Gastroesophageal sphincter (tissue), 4 donors: ENCODE results near the gene SNX9. TPM values are rescaled to one million over a fixed set of nuclear protein-coding genes. Genes with fewer than 3 reads are reported as not detected.

Experiments used
- ATAC-seq: fragments of 150-250 bp; one replicate; pipeline ENCODE4 v1.9.1; 2016; ENCODE audit warnings: mild to moderate bottlenecking, moderate library complexity
- H3K27ac ChIP-seq, 4 donors: fragments of 200-600 bp; sonication (generic) in 3 of 4; 1 replicate in 3 of 4; 2 replicates in 1 of 4; pipeline ENCODE4 v1.5.1; 2016 to 2019
- H3K27me3 ChIP-seq: fragments of 200-600 bp; sonication (generic); one replicate; pipeline ENCODE4 v1.5.1; 2019
- H3K36me3 ChIP-seq, 2 donors: fragments of 200-600 bp; sonication (generic); one replicate each; pipeline ENCODE4 v1.5.1; 2019; ENCODE audit warnings: control low read depth in 1 of 2
- H3K4me1 ChIP-seq, 3 donors: fragments of 200-600 bp; sonication (generic); 1 replicate in 2 of 3; 2 replicates in 1 of 3; pipeline ENCODE4 v1.5.1; 2016 to 2019; ENCODE audit warnings: control low read depth in 2 of 3
- H3K4me3 ChIP-seq, 2 donors: fragments of 200-600 bp; sonication (generic); one replicate each; pipeline ENCODE4 v1.5.1; 2019; ENCODE audit warnings: mild to moderate bottlenecking in 1 of 2, moderate library complexity in 1 of 2
- H3K9me3 ChIP-seq, 3 donors: fragments of 200-600 bp; sonication (generic); one replicate each; pipeline ENCODE4 v1.5.1; 2017 to 2019; ENCODE audit warnings: control low read depth in 2 of 3
- CTCF ChIP-seq, 4 experiments: fragments of 200-600 bp in 2 of 4; fragments of 450-650 bp in 2 of 4; sonication (generic) in 1 of 4; IDR thresholded peaks; one replicate each; pipeline ENCODE4 v1.5.1; 2017 to 2019; ENCODE audit warnings: antibody characterized with exemption in 4 of 4, mild to moderate bottlenecking in 2 of 4, moderate library complexity in 2 of 4
- EP300 ChIP-seq: sonication (generic); formaldehyde crosslinking; IDR thresholded peaks from one replicate; pipeline ENCODE4 v1.6.1; 2017; ENCODE audit warnings: antibody characterized with exemption, mild to moderate bottlenecking
- POLR2A ChIP-seq, 2 donors: fragments of 450-650 bp; IDR thresholded peaks; one replicate each; pipeline ENCODE4 v1.6.1; 2017; ENCODE audit warnings: antibody characterized with exemption in 2 of 2, mild to moderate bottlenecking in 2 of 2, moderate library complexity in 1 of 2
- POLR2AphosphoS5 ChIP-seq: sonication (generic); formaldehyde crosslinking; IDR thresholded peaks from one replicate; pipeline ENCODE4 v1.6.1; 2017; ENCODE audit warnings: antibody characterized with exemption
- WGBS, 2 donors: methylation state at CpG; one replicate each; pipeline ENCODE4 v1.1.5; 2018; ENCODE audit warnings: low coverage in 1 of 2; 5-methylcytosine and 5-hydroxymethylcytosine counted together
- total RNA-seq, 4 donors: library from RNA; depleted of rRNA; stranded (reverse); fragments of >200 nt; gene quantifications; one replicate each; pipeline ENCODE4 v1.1.0, GENCODE V29; 2016

Gene SNX9
- total RNA-seq, 4 donors from 2014 or later, result 68.3 to 101 (median 85.0) TPM

DNA sequence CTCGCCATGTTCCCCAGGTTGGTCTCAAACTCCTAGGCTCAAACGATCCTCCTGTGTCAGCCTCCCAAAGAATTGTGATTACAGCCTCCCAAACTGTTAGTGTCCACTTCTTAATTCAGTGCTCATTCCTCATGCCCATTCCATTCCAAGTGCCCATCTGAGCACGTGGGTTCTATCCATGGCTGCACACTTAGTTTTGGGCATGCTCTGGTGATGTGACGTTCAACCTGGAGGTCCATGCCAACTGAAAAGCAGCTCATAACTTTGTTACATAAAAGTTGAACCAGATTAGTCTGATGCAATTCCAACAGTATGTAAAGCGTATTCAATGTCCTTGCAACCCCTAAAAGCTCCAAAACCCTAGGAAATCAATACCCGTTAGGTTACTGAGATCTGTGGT, 11.5 kb downstream of the SNX9 start:
- Histone ChIP-seq H3K27ac (no peak overlapping the region), H3K4me3 (no peak overlapping the region), H3K9me3 (no peaks in the 10 kb centered on the region), H3K36me3 (no peaks in the 10 kb centered on the region), H3K4me1 (peaks cover 7 to 81% (median 19%) of the 10 kb centered on the region in 3 donors), H3K27me3 (no peaks in the 10 kb centered on the region)
- TF ChIP-seq POLR2AphosphoS5 (no peak), EP300 (no peak), POLR2A (IDR thresholded peaks at IDR 0.05) (no peak), CTCF (IDR thresholded peaks at IDR 0.05) (no peak)
- 82 to 90% methylated on average over 3 to 5 of the region's 6 CpGs for whole genome bisulfite sequencing, 2 donors
- no peak for ATAC-seq

GRCh38 chr6:157838718-157839430, 15.8 kb downstream of the SNX9 start:
- H3K9me3 ChIP-seq, result no peaks in the 10 kb centered on the region
- ATAC-seq, result no peak
- no peak overlapping the region for H3K27ac ChIP-seq
- H3K4me1 ChIP-seq, result peaks cover 3 to 76% (median 7%) of the 10 kb centered on the region in 3 donors
- no peak for TF ChIP-seq CTCF (IDR thresholded peaks at IDR 0.05)
- no peaks in the 10 kb centered on the region for H3K27me3 ChIP-seq
- WGBS, 2 donors, result 77 to 83% methylated on average over 3 to 5 of the region's 5 CpGs
- H3K36me3 ChIP-seq, result no peaks in the 10 kb centered on the region
- no peak overlapping the region for H3K4me3 ChIP-seq

- no peaks in the 10 kb centered on the region for H3K27me3 ChIP-seq
- no peaks in the 10 kb centered on the region for H3K36me3 ChIP-seq
- H3K4me1 ChIP-seq, result peaks cover 3 to 77% (median 7%) of the 10 kb centered on the region in 3 donors
- no peaks in the 10 kb centered on the region for H3K9me3 ChIP-seq
- 50 to 96% methylated on average over 2 to 5 of the region's 5 CpGs for WGBS, 2 donors
- no peak overlapping the region for H3K4me3 ChIP-seq
- no peak overlapping the region for H3K27ac ChIP-seq
- no peak for ATAC-seq
- TF ChIP-seq CTCF (IDR thresholded peaks at IDR 0.05), result no peak
- TF ChIP-seq EP300, result no peak
- no peak for TF ChIP-seq POLR2AphosphoS5
- TF ChIP-seq POLR2A (IDR thresholded peaks at IDR 0.05), result no peak
Observed at GRCh38 chr6:157839606-157840005, 16.6 kb downstream of the SNX9 start.

DNA sequence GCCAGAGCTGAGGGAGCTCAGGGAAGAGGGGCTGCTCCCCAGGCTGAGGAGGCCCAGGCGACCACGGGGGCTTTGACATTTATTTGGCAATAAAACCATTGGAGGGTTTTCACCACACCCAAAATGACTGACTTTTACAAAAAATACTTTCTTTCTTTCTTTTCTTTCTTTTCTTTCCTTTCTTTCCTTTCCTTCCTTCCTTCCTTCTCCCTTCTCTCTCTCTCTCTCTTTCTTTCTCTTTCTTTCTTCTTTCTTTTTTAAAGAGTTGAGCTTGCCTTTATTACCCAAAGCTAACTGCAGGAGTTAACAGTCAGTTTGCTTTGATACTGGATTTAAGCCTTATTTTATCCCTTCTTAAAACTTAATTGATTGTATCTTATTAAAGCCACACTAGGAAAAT, 17.2 kb downstream of the SNX9 start:
- Histone ChIP-seq H3K36me3 (no peaks in the 10 kb centered on the region), H3K4me3 (no peak overlapping the region), H3K9me3 (no peaks in the 10 kb centered on the region), H3K4me1 (peaks cover 3 to 76% (median 7%) of the 10 kb centered on the region in 3 donors), H3K27ac (no peak overlapping the region), H3K27me3 (no peaks in the 10 kb centered on the region)
- 71% methylated on average over 2 of the region's 2 CpGs; no CpG with 5 or more reads in 1 of the 2 donors for WGBS, 2 donors
- ATAC-seq, result no peak
- TF ChIP-seq POLR2A (IDR thresholded peaks at IDR 0.05) (no peak), EP300 (no peak), CTCF (IDR thresholded peaks at IDR 0.05) (no peak), POLR2AphosphoS5 (no peak)

GRCh38 chr6:157840776-157841175, 17.7 kb downstream of the SNX9 start:
- no peak overlapping the region for H3K27ac ChIP-seq
- H3K4me3 ChIP-seq, result no peak overlapping the region
- H3K36me3 ChIP-seq, result no peaks in the 10 kb centered on the region
- peaks cover 5 to 82% (median 7%) of the 10 kb centered on the region in 3 donors for H3K4me1 ChIP-seq
- 36 to 50% methylated on average over 6 of the region's 6 CpGs for WGBS, 2 donors
- TF ChIP-seq POLR2A (IDR thresholded peaks at IDR 0.05) (no peak), POLR2AphosphoS5 (no peak), EP300 (no peak), CTCF (IDR thresholded peaks at IDR 0.05) (no peak)
- H3K27me3 ChIP-seq, result no peaks in the 10 kb centered on the region
- H3K9me3 ChIP-seq, result no peaks in the 10 kb centered on the region
- no peak for ATAC-seq
